ENCODE measurements around the gene NEK1.
"Not testable (repeated sequence)": the region's sequence is repeated elsewhere in the genome, so short reads cannot be mapped to it uniquely, and the experiment has no call there.

GRCh38 chr4:169452644-169453043, 159.7 kb downstream of the NEK1 start:
- TF ChIP-seq, protein P1, sequence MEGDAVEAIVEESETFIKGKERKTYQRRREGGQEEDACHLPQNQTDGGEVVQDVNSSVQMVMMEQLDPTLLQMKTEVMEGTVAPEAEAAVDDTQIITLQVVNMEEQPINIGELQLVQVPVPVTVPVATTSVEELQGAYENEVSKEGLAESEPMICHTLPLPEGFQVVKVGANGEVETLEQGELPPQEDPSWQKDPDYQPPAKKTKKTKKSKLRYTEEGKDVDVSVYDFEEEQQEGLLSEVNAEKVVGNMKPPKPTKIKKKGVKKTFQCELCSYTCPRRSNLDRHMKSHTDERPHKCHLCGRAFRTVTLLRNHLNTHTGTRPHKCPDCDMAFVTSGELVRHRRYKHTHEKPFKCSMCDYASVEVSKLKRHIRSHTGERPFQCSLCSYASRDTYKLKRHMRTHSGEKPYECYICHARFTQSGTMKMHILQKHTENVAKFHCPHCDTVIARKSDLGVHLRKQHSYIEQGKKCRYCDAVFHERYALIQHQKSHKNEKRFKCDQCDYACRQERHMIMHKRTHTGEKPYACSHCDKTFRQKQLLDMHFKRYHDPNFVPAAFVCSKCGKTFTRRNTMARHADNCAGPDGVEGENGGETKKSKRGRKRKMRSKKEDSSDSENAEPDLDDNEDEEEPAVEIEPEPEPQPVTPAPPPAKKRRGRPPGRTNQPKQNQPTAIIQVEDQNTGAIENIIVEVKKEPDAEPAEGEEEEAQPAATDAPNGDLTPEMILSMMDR (IDR thresholded peaks at IDR 0.05; ENCODE audit: low read length): not testable (repeated sequence)
- TF ChIP-seq EZH2 (optimal IDR thresholded peaks at IDR 0.05; ENCODE audit: low read depth, low read length); EZH2phosphoT487 (IDR thresholded peaks at IDR 0.05; ENCODE audit: low read length): not testable (repeated sequence)

All from MM.1S (cell line).